NT2/D1 (cell line): Measurements from ENCODE around the gene ADORA1.

Experiments used
- YY1 ChIP-seq: IDR thresholded peaks from 2 replicates; pipeline ENCODE4 v1.6.1; 2011; ENCODE audit not compliant: insufficient read length, insufficient read depth
- ZNF274 ChIP-seq: IDR thresholded peaks from 2 replicates; pipeline ENCODE4 v1.6.1; 2011; ENCODE audit warnings: mild to moderate bottlenecking, low read depth, low read length

GRCh38 chr1:203080456-203080855 lies 47.1 kb upstream of the ADORA1 start:
- no peak for TF ChIP-seq ZNF274
- TF ChIP-seq YY1: no peak
